Measurements from ENCODE around the gene CDC20B. TPM values are rescaled to one million over a fixed set of nuclear protein-coding genes. Genes with fewer than 3 reads are reported as not detected.

CDC20B gene
- total RNA-seq, 1 donor: not detected

Other genes with a start within 250 kb of the CDC20B start
- not detected for gene ESM1, start 187.6 kb downstream of the CDC20B start, total RNA-seq
- 19.0 TPM for gene GZMK, start 148.9 kb downstream of the CDC20B start, total RNA-seq
- gene GZMA, start 70.5 kb downstream of the CDC20B start, total RNA-seq: 34.8 TPM
- gene GPX8, start 13.0 kb downstream of the CDC20B start, total RNA-seq: 0.10 TPM
- not detected for gene MCIDAS, start 54.1 kb upstream of the CDC20B start, total RNA-seq
- not detected for gene CCNO, start 60.4 kb upstream of the CDC20B start, total RNA-seq
- 23.6 TPM for gene DHX29, start 134.5 kb upstream of the CDC20B start, total RNA-seq
- gene MTREX, start 134.8 kb upstream of the CDC20B start, total RNA-seq: 142 TPM

Data from mononuclear cell (primary cell).